Uterus (tissue), 4 donors: Measurements from ENCODE around the gene CYP4F3. TPM values are rescaled to one million over a fixed set of nuclear protein-coding genes. Genes with fewer than 3 reads are reported as not detected.
"Not testable (repeated sequence)": the region's sequence is repeated elsewhere in the genome, so short reads cannot be mapped to it uniquely, and the experiment has no call there.

Experiments used
- DNase-seq, 2 donors: peaks; one replicate each; pipeline ENCODE4 v3.0.0-alpha.2; 2019 to 2020
- H3K27ac ChIP-seq, 2 donors: fragments of 200-600 bp; sonication (generic); 1 replicate in 1 of 2; 2 replicates in 1 of 2; pipeline ENCODE4 v1.5.1; 2016 to 2018
- H3K27me3 ChIP-seq, 2 donors: fragments of 200-600 bp; sonication (generic); one replicate each; pipeline ENCODE4 v1.5.1; 2018 to 2019; ENCODE audit warnings: control low read depth in 1 of 2
- H3K36me3 ChIP-seq, 2 donors: fragments of 200-600 bp; sonication (generic); one replicate each; pipeline ENCODE4 v1.5.1; 2019; ENCODE audit warnings: control low read depth in 1 of 2
- H3K4me1 ChIP-seq, 2 donors: fragments of 200-600 bp; sonication (generic); one replicate each; pipeline ENCODE4 v1.5.1; 2018 to 2019; ENCODE audit warnings: control low read depth in 1 of 2
- H3K4me3 ChIP-seq, 2 donors: fragments of 200-600 bp; sonication (generic); 1 replicate in 1 of 2; 2 replicates in 1 of 2; pipeline ENCODE4 v1.5.1; 2018 to 2019; ENCODE audit warnings: mild to moderate bottlenecking in 1 of 2
- H3K9me3 ChIP-seq, 2 donors: fragments of 200-600 bp; sonication (generic); one replicate each; pipeline ENCODE4 v1.5.1; 2019; ENCODE audit warnings: control low read depth in 1 of 2
- POLR2A ChIP-seq, 2 donors: fragments of 450-650 bp; IDR thresholded peaks; one replicate each; pipeline ENCODE4 v1.6.1; 2016; ENCODE audit warnings: antibody characterized with exemption in 2 of 2, mild to moderate bottlenecking in 1 of 2, moderate library complexity in 1 of 2
- intact Hi-C: fragments of 100-400 bp; cut with DNase I; formaldehyde crosslinking; loops from one replicate; pipeline ENCODE4 v1.15.1; 2023; ENCODE audit warnings: low total_unique reads
- total RNA-seq, 4 donors: library from RNA; depleted of rRNA in 3 of 4; stranded (reverse); fragments of >200 nt in 3 of 4; gene quantifications; one replicate each; pipeline versions ENCODE4 v1.1.0 to v1.2.4, GENCODE V29; 2014 to 2023
- TF ChIP-seq, protein P1 (sequence below), 4 experiments: fragments of 200-600 bp in 2 of 4; fragments of 450-650 bp in 2 of 4; sonication (generic) in 2 of 4; IDR thresholded peaks; one replicate each; pipeline ENCODE4 v1.5.1; 2016 to 2019; ENCODE audit warnings: antibody characterized with exemption in 4 of 4, mild to moderate bottlenecking in 2 of 4, moderate library complexity in 1 of 4
- donor health status: DM: yes; HTN: yes; CAD: no.

The CYP4F3 gene
- total RNA-seq, 4 donors from 2014 or later, result 0.41 to 0.70 TPM; not detected in 2

DNA sequence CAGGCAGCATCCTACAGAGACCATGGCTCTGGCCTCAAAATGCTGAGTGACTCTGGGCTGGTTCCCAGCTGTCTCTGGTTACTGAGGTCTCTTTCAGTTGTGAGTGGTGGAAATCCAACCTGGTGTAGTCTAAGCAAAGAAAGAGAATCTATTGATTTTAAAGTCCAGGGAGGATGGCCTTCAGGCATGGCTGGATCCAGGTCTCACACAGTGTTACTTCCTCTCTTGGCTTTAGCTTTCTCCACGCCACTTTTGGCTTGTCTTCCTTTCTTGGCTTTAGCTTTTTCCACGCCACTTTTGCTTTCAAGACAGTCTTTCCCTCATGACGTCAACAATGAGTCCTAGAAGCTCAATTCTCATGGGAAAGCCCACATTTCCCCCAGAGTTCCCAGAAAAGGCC is 4.1 kb downstream of the CYP4F3 start:
- no peaks in the 10 kb centered on the region for H3K4me1 ChIP-seq
- no peaks in the 10 kb centered on the region for H3K36me3 ChIP-seq
- H3K27me3 ChIP-seq, result no peaks in the 10 kb centered on the region
- H3K9me3 ChIP-seq, result no peaks in the 10 kb centered on the region
- no peak overlapping the region for H3K4me3 ChIP-seq
- no peak for DNase-seq
- TF ChIP-seq, protein P1, sequence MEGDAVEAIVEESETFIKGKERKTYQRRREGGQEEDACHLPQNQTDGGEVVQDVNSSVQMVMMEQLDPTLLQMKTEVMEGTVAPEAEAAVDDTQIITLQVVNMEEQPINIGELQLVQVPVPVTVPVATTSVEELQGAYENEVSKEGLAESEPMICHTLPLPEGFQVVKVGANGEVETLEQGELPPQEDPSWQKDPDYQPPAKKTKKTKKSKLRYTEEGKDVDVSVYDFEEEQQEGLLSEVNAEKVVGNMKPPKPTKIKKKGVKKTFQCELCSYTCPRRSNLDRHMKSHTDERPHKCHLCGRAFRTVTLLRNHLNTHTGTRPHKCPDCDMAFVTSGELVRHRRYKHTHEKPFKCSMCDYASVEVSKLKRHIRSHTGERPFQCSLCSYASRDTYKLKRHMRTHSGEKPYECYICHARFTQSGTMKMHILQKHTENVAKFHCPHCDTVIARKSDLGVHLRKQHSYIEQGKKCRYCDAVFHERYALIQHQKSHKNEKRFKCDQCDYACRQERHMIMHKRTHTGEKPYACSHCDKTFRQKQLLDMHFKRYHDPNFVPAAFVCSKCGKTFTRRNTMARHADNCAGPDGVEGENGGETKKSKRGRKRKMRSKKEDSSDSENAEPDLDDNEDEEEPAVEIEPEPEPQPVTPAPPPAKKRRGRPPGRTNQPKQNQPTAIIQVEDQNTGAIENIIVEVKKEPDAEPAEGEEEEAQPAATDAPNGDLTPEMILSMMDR (IDR thresholded peaks at IDR 0.05), result no peak
- TF ChIP-seq POLR2A (IDR thresholded peaks at IDR 0.05), result no peak
- intact Hi-C loops, result no loop called here
- H3K27ac ChIP-seq, result no peak overlapping the region

DNA sequence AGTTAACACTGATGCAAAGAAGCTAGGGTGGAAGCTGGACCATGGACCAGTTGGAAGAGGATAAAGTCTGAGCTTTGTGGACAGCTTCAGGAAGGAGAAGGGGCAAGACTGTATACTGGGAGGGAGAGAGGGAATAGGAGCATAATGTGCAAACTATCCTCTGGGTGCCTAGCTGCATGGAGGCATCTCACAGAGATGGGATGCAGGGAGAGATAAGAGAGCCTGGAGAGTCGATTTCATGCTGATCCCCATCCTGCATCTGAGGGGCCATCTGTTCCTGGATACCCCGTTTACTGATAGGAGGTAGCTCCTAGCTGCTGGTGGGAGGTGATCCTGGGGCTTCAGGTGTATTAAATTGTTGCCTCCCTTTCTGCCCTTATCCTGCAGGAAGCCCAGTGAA is 8.8 kb downstream of the CYP4F3 start:
- TF ChIP-seq POLR2A (IDR thresholded peaks at IDR 0.05), result no peak
- TF ChIP-seq, protein P1 (IDR thresholded peaks at IDR 0.05), result no peak

DNA sequence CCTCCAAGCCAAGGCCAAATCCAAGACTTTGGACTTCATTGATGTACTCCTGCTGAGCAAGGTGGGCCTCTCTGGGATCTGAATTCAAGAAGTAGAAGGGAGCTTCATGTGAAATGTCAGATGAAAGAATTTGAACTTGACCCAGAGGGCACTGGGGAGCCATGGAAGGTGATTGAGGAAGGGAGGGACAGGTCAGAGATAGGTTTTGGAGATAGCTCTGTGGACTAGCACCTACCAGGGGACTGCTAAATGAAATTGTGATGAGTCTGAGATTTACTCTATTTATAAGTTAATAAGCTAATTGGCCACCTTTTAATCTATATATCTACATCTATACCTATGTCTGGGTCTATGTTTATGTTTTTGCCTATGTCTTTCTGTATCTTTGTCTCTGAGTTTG is 9.4 kb downstream of the CYP4F3 start:
- DNase-seq, H3K27ac ChIP-seq, H3K4me3 ChIP-seq, H3K4me1 ChIP-seq, H3K9me3 ChIP-seq, intact Hi-C loops, H3K27me3 ChIP-seq, H3K36me3 ChIP-seq: not testable (repeated sequence)

More for the DNA sequence above, 8.8 kb downstream of the CYP4F3 start:
- Histone ChIP-seq H3K36me3 (no peaks in the 10 kb centered on the region), H3K9me3 (no peaks in the 10 kb centered on the region), H3K27ac (no peak overlapping the region), H3K27me3 (no peaks in the 10 kb centered on the region), H3K4me1 (no peaks in the 10 kb centered on the region), H3K4me3 (no peak overlapping the region)
- no peak for DNase-seq
- intact Hi-C loops, result no loop called here

DNA sequence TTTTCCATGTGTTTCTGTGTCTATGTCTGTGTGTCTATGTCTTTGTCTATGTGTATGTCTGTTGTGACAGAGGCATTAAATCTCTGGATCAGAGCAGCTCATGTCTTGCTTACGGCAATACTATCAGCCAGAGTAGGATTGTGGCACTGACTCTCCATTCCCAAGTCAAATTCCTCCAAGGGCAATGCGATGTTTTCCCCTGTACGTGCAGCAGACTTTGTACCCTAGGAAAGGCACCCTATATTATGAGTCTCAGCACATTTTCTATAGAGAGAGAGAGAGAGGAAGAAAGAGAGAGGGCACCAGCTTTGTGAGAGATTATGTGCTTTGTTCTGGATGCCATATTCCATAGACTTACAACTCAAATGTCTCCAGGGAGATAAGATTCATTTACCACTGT is 11.1 kb downstream of the CYP4F3 start:
- intact Hi-C loops, result no loop called here
- Histone ChIP-seq H3K36me3 (no peaks in the 10 kb centered on the region), H3K27ac (no peak overlapping the region), H3K27me3 (no peaks in the 10 kb centered on the region), H3K4me3 (no peak overlapping the region), H3K9me3 (no peaks in the 10 kb centered on the region), H3K4me1 (no peaks in the 10 kb centered on the region)
- TF ChIP-seq POLR2A (IDR thresholded peaks at IDR 0.05), result no peak
- TF ChIP-seq, protein P1 (IDR thresholded peaks at IDR 0.05), result no peak
- DNase-seq, result no peak

DNA sequence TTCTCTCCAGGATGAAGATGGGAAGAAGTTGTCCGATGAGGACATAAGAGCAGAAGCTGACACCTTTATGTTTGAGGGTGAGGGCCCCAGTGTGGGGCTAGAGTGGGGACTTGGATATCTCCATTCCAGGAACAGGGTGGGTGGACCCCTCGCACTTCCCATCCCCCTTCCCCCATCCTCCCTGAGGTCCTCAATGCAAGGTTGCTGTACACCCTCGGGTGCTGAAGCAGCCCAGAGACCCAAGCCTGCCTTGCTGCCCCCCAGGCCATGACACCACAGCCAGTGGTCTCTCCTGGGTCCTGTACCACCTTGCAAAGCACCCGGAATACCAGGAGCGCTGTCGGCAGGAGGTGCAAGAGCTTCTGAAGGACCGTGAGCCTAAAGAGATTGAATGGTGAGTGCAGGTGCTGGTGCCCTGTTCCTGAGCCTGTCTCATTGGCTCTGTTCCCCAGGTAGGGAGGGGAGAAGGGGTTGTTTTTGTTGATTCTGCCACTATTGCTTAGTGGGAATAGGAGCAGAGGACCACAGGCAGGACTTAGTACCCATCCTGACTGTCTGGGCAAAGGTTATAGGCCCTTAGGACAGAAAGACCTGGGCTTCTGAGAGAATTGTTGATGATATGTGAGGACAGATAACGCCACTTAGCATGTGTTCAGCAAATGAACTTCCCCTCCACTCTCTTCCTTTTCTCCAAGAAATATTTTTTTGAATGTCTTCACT is 12.0 kb downstream of the CYP4F3 start:
- no peak for DNase-seq
- no peaks in the 10 kb centered on the region for H3K27me3 ChIP-seq
- intact Hi-C loops, result no loop called here
- H3K36me3 ChIP-seq, result no peaks in the 10 kb centered on the region
- no peak overlapping the region for H3K4me3 ChIP-seq
- H3K4me1 ChIP-seq, result no peaks in the 10 kb centered on the region
- TF ChIP-seq, protein P1 (IDR thresholded peaks at IDR 0.05), result no peak
- no peak for TF ChIP-seq POLR2A (IDR thresholded peaks at IDR 0.05)
- H3K27ac ChIP-seq, result no peak overlapping the region
- no peaks in the 10 kb centered on the region for H3K9me3 ChIP-seq

DNA sequence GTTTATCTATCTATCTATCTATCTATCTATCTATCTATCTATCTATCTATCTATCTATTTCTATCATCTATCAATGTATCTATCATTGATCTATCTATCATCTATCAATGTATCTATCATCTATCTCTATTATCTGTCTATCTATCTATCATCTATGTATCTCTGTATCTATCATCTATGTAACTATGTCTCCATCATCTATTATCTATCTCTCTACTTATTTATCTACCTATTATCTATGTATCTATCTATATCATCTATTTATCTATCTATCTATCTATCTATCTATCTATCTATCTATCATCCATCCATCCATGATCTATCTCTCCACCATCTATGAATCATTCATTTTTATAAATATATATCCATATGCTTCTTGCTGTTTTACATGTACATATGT is 15.8 kb downstream of the CYP4F3 start:
- Histone ChIP-seq H3K9me3 (no peaks in the 10 kb centered on the region), H3K27me3 (no peaks in the 10 kb centered on the region), H3K4me3 (no peak overlapping the region), H3K4me1 (no peaks in the 10 kb centered on the region), H3K36me3 (no peaks in the 10 kb centered on the region), H3K27ac (no peak overlapping the region)
- intact Hi-C loops, result no loop called here
- no peak for DNase-seq
- TF ChIP-seq, protein P1 (IDR thresholded peaks at IDR 0.05), result no peak
- no peak for TF ChIP-seq POLR2A (IDR thresholded peaks at IDR 0.05)
